NCI-H1092 treated with DMSO at 0.1 percent for 48 hours (cell line): ENCODE measurements around the gene LDLRAD3.
"Not testable (repeated sequence)": the region's sequence is repeated elsewhere in the genome, so short reads cannot be mapped to it uniquely, and the experiment has no call there.

Experiments used
- DNase-seq: peaks from one replicate; lab custom pipeline; 2025; lab: John Stamatoyannopoulos, UW

The LDLRAD3 gene

DNA sequence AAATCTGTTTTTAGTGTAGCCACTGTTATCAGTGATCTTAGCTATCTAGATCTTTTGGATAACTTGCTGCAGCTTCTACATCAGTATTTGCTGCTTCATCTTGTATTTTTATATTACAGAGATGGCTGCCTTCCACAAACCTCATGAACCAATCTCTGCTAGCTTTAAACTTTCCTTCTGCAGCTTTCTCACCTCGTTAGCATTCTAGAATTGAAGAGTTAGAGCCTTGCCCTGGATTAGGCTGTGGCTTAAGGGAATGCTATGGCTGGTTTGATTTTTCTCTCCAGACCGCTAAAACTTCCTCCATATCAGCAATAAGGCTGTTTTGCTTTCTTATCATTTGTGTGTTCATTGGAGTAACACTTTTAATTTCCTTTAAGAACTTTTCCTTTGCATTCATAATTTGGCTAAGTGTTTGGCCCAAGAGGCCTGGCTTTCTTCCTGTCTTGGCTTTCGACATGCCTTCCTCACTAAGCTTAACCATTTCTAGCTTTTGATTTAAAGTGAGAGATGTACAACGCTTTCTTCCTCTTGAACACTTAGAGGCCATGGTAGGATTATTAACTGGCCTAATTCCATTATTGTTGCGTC is 51.9 kb downstream of the LDLRAD3 start:
- DNase-seq: no peak

- no peak for DNase-seq
Observed at GRCh38 chr11:35997902-35998520, 54.1 kb downstream of the LDLRAD3 start.

DNA sequence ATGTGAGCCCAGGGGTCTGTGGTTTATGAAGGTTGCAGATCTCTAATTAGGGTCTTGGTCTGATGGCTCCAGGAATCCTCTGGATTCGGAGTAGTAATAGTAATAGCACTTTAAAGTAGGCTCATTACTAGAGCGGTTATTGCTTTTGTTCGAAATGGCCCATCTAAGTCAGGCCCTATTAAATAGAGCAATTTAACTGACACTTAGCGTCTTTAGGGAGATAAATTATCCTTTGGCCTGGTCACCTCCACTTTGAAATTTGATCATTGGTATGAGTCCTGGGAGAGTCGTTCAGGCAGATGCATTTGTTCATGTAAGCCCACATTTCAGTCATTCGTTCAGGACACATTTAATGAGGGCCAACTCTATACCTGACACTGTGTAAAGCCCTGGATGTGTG is 54.8 kb downstream of the LDLRAD3 start:
- DNase-seq: no peak

DNA sequence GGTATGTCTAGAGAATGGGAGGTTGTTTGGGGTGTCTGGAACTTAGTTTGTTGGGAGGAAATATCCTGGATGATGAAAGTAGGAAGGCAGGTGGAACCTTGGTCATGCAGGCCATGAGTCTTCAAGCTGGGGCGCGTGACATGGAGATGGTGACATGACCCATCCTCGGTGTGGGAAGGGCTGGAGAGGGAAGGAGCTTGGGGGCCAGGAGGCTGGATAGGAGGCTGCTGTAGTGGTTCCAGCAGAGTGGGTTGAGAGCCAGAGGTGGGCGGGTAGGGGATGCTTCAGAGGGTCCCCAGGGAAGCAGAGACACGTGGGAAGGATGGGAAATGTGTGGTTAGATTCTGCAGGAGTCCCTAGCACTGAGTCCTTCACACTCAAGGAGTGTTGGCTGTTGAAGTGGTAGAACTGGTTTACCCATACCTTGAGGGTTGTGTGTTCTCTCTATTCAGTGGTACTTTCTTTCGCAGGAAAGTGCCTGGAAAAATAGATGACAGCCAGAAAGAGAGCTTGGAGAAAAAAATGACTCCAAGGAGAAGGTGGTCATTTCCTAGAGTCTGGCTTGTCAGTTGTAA is 56.8 kb downstream of the LDLRAD3 start:
- no peak for DNase-seq

DNA sequence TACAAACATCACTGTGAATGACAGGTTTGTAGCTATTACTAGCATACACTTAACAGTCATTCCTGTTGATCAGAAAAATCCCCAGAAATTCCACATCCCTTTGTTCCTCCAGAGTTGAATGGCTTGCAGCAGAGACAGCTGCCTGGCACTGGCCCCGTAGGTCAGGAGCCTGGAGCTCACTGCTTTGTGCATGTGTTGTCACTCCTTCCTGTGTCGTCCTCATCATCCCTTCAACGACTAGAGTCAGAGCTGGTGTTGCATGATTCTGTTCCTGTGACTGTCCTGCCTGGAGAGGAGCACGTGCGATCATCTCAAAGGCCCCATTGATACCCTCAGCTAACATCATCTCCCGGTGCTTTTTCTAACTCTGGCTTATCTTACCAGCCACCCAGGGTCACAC is 58.3 kb downstream of the LDLRAD3 start:
- DNase-seq: no peak

DNA sequence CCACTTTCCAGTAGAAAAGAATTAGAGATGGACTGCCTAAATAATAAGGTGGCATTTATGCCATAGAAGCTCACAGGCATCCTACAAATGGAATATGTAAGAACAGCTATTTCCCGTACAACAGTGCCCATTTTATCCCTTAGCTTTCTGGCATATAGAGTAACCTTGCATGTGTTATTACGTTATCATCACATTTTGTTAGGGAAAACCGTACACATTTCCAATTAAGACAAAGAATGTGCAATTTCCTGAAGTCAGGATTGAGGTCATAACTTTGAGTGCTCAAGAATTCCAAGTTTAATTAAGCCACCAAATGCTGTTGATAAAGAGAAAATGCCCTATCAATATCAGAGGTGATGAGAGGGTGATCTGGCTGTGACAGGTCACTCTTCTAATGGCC is 58.9 kb downstream of the LDLRAD3 start:
- DNase-seq: no peak

DNA sequence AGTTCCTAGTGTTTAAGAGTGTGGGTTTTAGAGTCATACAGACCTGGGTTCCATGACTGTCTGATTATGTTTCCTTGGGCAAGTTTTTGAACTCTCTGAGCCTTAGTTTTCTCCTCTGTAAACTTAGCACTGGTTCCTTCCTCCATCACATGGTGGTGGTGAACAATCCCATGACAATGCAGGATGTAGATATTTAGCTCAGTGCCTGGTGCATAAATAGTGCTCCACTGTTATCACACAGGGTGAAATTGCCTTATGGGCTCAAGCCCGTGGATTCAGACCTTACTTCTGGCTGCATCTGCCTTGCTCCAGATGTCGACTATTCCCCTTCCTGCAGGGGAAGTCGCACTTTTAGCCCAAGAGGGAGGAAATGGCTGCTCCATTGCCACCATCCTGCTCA is 62.7 kb downstream of the LDLRAD3 start:
- DNase-seq: no peak

DNA sequence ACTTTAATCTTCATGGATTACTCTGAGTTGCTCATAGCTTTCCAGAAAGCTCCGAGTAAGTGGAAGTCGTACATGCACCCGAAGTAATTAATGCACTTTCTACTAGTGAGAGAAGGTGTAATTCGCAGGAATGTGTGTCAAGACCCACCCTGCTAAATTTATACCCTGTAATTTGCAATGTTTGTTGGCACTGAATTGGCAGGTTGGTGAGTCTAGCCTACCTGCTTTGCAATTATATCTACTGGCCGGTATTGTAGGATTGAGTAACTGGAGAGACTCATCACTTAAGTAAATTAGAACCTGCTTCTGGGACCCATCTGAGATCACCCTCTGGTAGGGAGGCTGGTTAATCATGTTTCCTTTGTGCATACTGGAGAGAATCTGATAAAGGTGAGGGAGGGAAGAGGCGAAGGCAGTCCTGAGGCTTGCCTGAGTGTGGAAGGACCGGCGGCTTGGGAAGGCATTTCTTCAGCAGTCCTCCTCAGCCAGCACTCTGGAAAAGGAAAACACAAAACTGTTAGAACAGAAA is 63.3 kb downstream of the LDLRAD3 start:
- no peak for DNase-seq

GRCh38 chr11:36008584-36008983 is 64.7 kb downstream of the LDLRAD3 start:
- DNase-seq: no peak

GRCh38 chr11:36009473-36009872 is 65.6 kb downstream of the LDLRAD3 start:
- DNase-seq: no peak

DNA sequence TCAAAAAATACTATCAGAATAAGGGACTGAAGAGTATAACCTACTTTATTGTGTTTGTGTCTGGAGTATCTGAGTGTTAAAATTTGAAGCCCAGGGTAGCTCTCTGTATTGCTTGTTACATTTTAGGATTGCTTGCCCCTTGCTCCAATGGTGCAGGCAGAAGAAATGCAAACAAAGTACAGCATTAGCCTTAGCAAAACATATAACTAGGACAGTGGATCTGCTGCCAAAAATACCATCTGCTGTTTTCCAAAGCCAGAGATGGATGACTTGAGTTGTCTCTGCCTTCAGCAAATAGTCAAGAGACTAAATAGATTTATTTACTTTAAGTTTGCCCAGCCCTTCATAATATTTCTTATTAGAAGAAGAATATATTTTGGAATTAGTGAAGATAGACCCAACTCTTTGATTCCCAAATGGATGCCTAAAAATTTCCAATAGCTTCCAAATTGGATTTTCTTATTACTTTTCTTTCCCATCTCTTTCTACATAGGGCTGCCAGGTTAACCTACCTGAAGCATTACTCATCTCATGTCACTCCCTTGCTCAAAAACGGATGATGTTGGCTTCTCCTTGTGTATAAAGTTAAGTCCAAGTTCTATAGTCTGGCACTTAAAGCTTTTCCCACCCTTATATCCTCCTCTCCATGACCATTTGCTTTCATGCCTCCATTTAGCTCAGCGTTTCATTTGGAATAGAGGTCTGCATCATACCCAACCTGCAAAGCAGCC is 66.3 kb downstream of the LDLRAD3 start:
- peak; percentile 54 for DNase-seq

- DNase-seq: no peak
Observed at GRCh38 chr11:36011574-36011973, 67.7 kb downstream of the LDLRAD3 start.

DNA sequence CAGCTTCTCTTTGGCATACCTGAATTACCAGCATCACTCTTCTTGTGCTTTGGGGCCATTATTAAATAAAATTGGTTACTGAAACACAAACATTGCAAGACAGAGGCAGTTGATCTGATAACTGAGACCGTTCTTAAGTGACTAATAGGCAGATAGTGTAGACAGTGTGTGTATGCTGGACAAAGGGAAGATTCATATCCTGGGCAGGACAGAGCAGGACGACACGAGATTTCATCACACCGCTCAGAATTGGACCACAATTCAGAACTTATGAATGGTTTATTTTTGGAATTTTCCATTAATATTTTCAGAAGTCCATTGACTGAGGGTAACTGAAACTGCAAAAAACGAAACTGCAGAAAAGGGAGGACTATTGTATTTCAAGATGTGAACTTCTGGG is 68.6 kb downstream of the LDLRAD3 start:
- DNase-seq: no peak

DNA sequence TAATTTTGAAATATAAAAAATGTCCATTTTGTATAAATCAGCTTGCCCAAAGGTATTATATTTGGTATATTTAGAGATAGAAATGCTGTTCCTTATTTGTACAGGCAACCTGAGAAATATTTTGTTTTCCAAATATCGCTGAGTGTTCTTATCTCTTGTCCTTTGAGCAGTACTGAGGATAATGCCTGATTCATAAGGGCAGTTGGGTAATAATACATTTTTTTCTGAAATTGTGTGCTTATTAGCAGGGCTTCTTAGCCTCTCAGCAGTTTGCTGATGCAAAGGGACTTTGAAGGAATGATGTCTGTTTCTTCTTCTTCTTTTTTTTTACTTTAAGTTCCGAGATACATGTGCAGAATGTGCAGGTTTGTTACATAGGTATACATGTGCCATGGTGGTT is 69.1 kb downstream of the LDLRAD3 start:
- no peak for DNase-seq

DNA sequence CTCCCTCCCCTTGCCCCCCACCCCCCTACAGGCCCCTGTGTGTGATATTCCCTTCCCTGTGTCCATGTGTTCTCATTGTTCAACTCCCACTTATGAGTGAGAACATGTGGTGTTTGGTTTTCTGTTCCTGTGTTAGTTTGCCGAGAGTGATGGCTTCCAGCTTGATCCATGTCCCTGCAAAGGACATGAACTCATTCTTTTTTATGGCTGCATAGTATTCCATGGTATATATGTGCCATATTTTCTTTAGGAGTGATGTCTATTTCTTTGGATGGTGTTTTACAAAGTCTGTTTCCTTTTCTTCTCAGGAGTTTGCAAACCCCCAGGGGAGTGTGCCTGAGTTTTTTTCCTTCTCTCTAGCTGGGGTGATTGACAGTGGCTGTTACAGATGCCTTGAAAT is 69.6 kb downstream of the LDLRAD3 start:
- DNase-seq: not testable (repeated sequence)

GRCh38 chr11:36013950-36014897 is 70.4 kb downstream of the LDLRAD3 start:
- DNase-seq: no peak

DNA sequence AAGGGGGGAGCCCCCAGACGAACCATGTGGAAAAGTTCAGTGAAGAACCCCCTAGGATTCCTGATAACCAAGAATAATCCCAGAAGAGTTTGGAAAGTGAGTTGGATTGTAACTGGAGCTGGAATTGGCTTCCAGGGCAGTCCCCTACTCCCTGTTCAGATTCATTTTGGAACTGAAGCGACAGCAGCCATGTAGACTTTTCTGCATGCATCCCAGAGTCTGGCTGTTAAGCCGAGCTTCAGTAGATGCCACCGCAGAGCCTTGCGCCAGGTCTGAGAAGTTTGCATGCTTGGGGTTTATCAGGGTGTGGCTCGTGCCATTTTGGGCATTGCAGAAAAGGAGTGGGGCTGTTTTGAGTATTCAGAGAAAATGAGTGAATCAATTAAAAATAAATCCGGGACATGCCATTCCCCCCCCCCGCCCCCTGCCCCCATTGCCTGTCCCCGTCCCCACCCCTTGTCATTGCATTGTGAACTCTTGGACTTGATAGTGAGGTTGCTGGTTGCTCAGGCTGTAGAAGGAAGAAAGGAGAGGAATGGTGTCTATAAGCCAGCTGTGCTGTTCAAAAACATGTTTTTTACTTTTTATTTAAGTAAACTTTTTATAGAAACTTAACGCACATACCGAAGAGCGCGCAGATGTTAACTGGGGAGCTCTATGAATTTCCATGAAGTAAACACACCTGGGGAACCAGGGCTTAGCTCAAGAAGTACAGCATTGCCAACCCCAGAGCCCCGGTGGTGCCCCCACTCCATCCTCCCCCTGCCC is 71.2 kb downstream of the LDLRAD3 start:
- DNase-seq: no peak

GRCh38 chr11:36015799-36016198 is 71.9 kb downstream of the LDLRAD3 start:
- no peak for DNase-seq

- no peak for DNase-seq
Observed at GRCh38 chr11:36016263-36016662, 72.4 kb downstream of the LDLRAD3 start.

- no peak for DNase-seq
Observed at GRCh38 chr11:36016709-36017108, 72.8 kb downstream of the LDLRAD3 start.

GRCh38 chr11:36019005-36019596 is 75.2 kb downstream of the LDLRAD3 start:
- peak; percentile 84 for DNase-seq
